ENCODE results near the gene STPG2. TPM values are rescaled to one million over a fixed set of nuclear protein-coding genes. Genes with fewer than 3 reads are reported as not detected.
"Not testable (repeated sequence)": the region's sequence is repeated elsewhere in the genome, so short reads cannot be mapped to it uniquely, and the experiment has no call there.

STPG2 gene
- total RNA-seq, 1 donor from 2014 or later = 2.5 TPM

DNA sequence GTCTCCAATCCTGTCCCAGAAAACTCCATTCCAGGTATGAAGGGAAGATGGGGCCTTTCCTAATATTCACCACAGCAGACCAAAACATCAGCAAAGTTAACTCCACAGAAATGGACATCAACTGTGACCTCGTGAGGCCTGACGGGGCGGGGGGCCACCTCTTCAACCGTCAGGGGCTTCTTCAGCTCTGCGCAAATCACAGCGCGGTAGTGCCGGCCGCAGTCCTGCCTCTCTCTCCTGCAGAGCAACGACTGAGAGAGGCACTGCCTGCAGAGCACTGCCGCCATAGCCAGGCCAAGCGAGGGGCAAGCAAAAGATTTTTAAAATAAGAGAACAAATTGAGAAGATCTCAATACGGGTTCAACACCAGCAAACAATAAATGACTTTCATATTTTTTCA is 226.2 kb downstream of the STPG2 start:
- Mint-ChIP-seq H3K27ac (ENCODE audit: unreplicated experiment) (no peak overlapping the region), H3K4me3 (ENCODE audit: unreplicated experiment) (no peak overlapping the region), H3K4me1 (ENCODE audit: unreplicated experiment) (no peaks in the 10 kb centered on the region), H3K36me3 (ENCODE audit: low read depth, unreplicated experiment) (no peaks in the 10 kb centered on the region), H3K27me3 (ENCODE audit: unreplicated experiment) (peaks cover 2% of the 10 kb centered on the region), H3K9me3 (ENCODE audit: unreplicated experiment) (no peaks in the 10 kb centered on the region)
- TF ChIP-seq, protein P1, sequence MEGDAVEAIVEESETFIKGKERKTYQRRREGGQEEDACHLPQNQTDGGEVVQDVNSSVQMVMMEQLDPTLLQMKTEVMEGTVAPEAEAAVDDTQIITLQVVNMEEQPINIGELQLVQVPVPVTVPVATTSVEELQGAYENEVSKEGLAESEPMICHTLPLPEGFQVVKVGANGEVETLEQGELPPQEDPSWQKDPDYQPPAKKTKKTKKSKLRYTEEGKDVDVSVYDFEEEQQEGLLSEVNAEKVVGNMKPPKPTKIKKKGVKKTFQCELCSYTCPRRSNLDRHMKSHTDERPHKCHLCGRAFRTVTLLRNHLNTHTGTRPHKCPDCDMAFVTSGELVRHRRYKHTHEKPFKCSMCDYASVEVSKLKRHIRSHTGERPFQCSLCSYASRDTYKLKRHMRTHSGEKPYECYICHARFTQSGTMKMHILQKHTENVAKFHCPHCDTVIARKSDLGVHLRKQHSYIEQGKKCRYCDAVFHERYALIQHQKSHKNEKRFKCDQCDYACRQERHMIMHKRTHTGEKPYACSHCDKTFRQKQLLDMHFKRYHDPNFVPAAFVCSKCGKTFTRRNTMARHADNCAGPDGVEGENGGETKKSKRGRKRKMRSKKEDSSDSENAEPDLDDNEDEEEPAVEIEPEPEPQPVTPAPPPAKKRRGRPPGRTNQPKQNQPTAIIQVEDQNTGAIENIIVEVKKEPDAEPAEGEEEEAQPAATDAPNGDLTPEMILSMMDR (IDR thresholded peaks at IDR 0.05; ENCODE audit: unreplicated experiment) = no peak
- DNase-seq (ENCODE audit: low spot score) = no peak

DNA sequence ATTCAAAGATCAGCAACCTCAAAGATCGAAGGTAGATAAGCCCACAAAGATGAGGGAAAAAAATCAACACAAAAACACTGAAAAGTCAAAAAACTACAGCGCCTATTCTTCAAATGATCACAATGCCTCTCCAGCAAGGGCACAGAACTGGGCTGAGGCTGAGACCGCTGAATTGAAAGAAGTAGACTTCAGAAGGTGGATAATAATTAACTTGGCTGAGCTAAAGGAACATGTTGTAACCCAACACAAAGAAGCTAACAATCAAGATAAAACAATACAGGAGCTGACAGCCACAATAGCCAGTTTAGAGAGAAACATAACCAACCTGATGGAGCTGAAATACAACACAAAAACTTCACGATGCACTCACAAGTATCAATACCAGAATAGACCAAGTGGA is 231.1 kb downstream of the STPG2 start:
- no peak for DNase-seq (ENCODE audit: low spot score)
- no peak overlapping the region for H3K27ac Mint-ChIP-seq (ENCODE audit: unreplicated experiment)
- no peaks in the 10 kb centered on the region for H3K36me3 Mint-ChIP-seq (ENCODE audit: low read depth, unreplicated experiment)

DNA sequence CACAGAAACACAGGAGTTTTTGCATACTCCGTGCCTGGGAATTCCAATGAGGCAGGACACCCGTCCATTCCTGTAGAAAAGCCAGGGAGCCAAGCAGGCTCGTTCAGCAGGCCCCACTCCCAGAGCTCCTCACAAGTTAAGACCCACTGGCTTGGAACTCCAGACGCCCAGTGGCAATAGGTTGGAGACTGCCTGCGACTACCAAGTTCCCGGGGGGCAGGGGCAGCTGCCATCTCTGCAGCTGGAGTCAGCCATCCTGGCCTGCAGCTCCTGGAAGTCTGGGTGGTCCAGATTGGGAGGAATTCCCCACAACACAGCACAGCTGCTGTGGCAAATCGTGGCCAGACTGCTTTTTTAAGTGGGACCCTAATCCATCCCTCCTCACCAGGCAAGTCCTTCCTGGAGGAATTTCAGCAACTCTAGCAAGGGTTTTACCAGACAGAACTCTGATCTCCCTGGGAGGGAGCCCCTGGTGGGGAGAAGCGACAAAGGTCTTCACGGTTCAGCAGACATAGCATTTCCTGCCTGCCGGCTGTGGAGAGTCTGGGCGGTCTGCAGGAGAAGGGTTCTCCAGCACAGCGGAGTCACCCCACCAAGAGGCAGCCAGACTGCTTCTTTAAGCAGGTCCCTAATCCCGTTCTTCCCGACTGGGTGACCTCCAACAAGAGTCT is 231.9 kb downstream of the STPG2 start:
- no peak for DNase-seq (ENCODE audit: low spot score)
- Mint-ChIP-seq H3K27me3 (ENCODE audit: unreplicated experiment) (no peaks in the 10 kb centered on the region), H3K9me3 (ENCODE audit: unreplicated experiment) (no peaks in the 10 kb centered on the region), H3K27ac (ENCODE audit: unreplicated experiment) (no peak overlapping the region), H3K4me1 (ENCODE audit: unreplicated experiment) (no peaks in the 10 kb centered on the region), H3K4me3 (ENCODE audit: unreplicated experiment) (no peak overlapping the region), H3K36me3 (ENCODE audit: low read depth, unreplicated experiment) (no peaks in the 10 kb centered on the region)
- TF ChIP-seq, protein P1 (IDR thresholded peaks at IDR 0.05; ENCODE audit: unreplicated experiment) = no peak

More for the DNA sequence above, 231.1 kb downstream of the STPG2 start:
- Mint-ChIP-seq H3K4me3 (ENCODE audit: unreplicated experiment) (no peak overlapping the region), H3K27me3 (ENCODE audit: unreplicated experiment) (peaks cover 2% of the 10 kb centered on the region), H3K4me1 (ENCODE audit: unreplicated experiment) (no peaks in the 10 kb centered on the region), H3K9me3 (ENCODE audit: unreplicated experiment) (no peaks in the 10 kb centered on the region)
- TF ChIP-seq, protein P1 (IDR thresholded peaks at IDR 0.05; ENCODE audit: unreplicated experiment) = no peak

DNA sequence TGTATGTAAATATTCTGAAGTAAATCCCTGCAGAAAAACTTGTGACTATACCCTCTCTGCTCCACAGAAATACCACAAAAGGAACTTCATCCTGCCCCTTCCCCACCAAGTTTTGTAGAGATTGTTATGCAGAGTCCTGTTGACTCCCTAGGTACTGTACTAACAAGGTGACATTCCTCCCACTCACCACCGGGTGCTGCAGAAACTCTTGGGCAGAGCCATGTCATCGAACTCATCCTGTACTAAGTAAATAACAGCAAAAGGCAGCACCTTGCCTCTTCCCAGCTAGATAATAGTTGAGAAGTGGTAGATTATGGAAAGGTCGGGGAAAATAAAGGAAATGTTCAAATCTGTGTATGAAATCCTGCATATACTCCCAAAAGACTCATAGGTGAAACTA is 233.3 kb downstream of the STPG2 start:
- no peak for DNase-seq (ENCODE audit: low spot score)
- H3K36me3 Mint-ChIP-seq (ENCODE audit: low read depth, unreplicated experiment) = no peaks in the 10 kb centered on the region
- no peak overlapping the region for H3K4me3 Mint-ChIP-seq (ENCODE audit: unreplicated experiment)
- no peaks in the 10 kb centered on the region for H3K9me3 Mint-ChIP-seq (ENCODE audit: unreplicated experiment)
- no peaks in the 10 kb centered on the region for H3K4me1 Mint-ChIP-seq (ENCODE audit: unreplicated experiment)
- no peaks in the 10 kb centered on the region for H3K27me3 Mint-ChIP-seq (ENCODE audit: unreplicated experiment)
- H3K27ac Mint-ChIP-seq (ENCODE audit: unreplicated experiment) = no peak overlapping the region
- TF ChIP-seq, protein P1 (IDR thresholded peaks at IDR 0.05; ENCODE audit: unreplicated experiment) = peak; percentile 39

DNA sequence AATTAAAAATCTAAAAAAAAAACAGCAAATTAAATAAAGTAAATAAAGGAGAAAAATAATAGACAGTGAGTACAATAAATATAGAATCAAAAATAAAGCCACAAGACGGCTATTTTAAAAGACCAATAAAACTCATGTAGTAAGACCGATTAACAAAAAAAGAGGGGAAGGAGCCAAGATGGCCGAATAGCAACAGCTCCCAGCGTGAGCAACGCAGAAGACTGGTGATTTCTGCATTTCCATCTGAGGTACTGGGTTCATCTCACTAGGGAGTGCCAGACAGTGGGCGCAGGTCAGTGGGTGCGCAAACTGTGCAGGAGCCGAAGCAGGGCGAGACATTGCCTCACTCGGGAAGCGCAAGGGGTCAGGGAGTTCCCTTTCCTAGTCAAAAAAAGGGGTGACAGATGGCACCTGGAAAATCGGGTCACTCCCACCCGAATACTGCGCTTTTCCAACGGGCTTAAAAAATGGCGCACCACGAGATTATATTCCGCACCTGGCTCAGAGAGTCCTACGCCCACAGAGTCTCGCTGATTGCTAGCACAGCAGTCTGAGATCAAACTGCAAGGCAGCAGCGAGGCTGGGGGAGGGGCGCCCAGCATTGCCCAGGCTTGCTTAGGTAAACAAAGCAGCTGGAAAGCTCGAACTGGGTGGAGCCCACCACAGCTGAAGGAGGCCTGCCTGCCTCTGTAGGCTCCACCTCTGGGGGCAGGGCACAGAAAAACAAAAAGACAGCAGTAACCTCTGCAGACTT is 239.7 kb downstream of the STPG2 start:
- not testable (repeated sequence) for H3K4me1 Mint-ChIP-seq (ENCODE audit: unreplicated experiment); H3K4me3 Mint-ChIP-seq (ENCODE audit: unreplicated experiment); H3K36me3 Mint-ChIP-seq (ENCODE audit: low read depth, unreplicated experiment); DNase-seq (ENCODE audit: low spot score); H3K27me3 Mint-ChIP-seq (ENCODE audit: unreplicated experiment); H3K9me3 Mint-ChIP-seq (ENCODE audit: unreplicated experiment); H3K27ac Mint-ChIP-seq (ENCODE audit: unreplicated experiment)
